ENCODE results near the gene MARVELD1. TPM values are rescaled to one million over a fixed set of nuclear protein-coding genes. Genes with fewer than 3 reads are reported as not detected.

MARVELD1 gene
- total and polyA plus RNA-seq, 2 of the 13 experiments (the other 11 are each of a cell fraction or from before 2014, with no cell fraction given) = not detected

- TF ChIP-seq GRHL1 (CRISPR knock-in tag; conservative IDR thresholded peaks at IDR 0.05) (no peak), POLR2G (IDR thresholded peaks at IDR 0.05; ENCODE audit: low read depth, low read length) (peak; percentile 61; the same call in 1 of the 2 replicates), TBL1XR1 (IDR thresholded peaks at IDR 0.05; ENCODE audit: borderline replicate concordance, low read length, partially characterized antibody) (no peak), ZNF615 (CRISPR knock-in tag; IDR thresholded peaks at IDR 0.05; ENCODE audit: borderline replicate concordance) (no peak), KLF15 (CRISPR knock-in tag; IDR thresholded peaks at IDR 0.05; ENCODE audit: borderline replicate concordance) (no peak), FOXM1 (CRISPR knock-in tag; IDR thresholded peaks at IDR 0.05) (no peak), ATF6 (CRISPR knock-in tag; conservative IDR thresholded peaks at IDR 0.05) (no peak), CENPBD1 (CRISPR knock-in tag; IDR thresholded peaks at IDR 0.05; ENCODE audit: borderline replicate concordance, low read depth) (no peak), SP4 (CRISPR knock-in tag; IDR thresholded peaks at IDR 0.05) (no peak), ATRX (CRISPR knock-in tag; IDR thresholded peaks at IDR 0.05; ENCODE audit: borderline replicate concordance) (no peak), RELA (CRISPR knock-in tag; IDR thresholded peaks at IDR 0.05) (no peak), DNMT3B (CRISPR knock-in tag; conservative IDR thresholded peaks at IDR 0.05) (no peak), PHF20 (CRISPR knock-in tag; IDR thresholded peaks at IDR 0.05) (no peak), ZBTB40 (IDR thresholded peaks at IDR 0.05) (no peak), ZBTB40 (CRISPR knock-in tag; IDR thresholded peaks at IDR 0.05) (no peak), ZNF775 (CRISPR knock-in tag; IDR thresholded peaks at IDR 0.05; ENCODE audit: borderline replicate concordance) (no peak)
Observed at GRCh38 chr10:97676770-97677581, 36.6 kb upstream of the MARVELD1 start (continued).

All from HepG2 (cell line).